ENCODE measurements around the gene PRDM4. TPM values are rescaled to one million over a fixed set of nuclear protein-coding genes. Genes with fewer than 3 reads are reported as not detected.

The PRDM4 gene
- polyA plus RNA-seq, 2 of the 4 experiments (the other 2 are of a cell fraction): 14.6 to 31.6 TPM

DNA sequence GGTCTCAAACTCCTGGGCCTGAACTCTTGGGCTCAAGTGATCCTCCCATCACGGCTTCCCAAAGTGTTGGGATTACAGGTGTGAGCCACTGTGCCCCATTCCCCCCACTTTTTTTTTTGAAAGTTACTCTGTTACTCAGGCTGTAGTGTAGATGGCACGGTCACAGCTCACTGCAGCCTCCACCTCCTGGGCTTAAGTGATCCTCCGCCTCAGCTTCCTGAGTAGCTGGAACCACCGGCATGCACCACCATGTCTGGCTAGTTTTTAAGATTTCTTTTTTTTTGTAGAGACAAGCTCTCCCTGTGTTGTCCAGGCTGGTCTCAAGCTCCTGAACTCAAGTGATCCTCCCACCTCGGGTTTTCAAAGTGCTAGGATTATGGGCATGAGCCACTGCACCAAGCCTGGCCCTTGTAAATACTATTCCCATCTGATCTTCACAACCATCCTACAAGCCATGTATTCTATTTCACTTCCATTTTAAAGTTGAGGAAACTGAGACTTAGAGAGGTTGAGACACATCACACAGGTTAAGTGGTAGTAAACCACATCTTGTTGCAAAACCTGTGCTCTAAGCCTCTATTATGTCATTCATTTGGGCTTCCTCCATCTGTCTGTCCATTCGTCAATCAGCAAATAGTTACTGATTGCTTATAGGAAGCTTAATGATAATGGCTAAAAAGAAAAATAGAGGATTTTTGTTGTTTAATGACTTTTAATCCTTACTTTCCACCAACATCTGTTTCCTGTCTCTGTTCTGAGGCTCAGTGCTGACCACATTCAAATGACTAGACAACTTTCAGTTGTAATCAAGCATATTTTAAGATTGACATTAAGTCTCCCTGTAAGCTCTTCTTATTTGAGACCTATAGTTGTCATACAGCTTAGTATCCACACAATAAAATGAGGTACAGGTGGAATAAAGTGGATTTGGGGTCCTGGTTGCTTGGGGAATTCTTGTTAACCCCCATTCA, 22.8 kb upstream of the PRDM4 start:
- no peak overlapping the region for H3K4me2 ChIP-seq
- POLR2A ChIA-PET: no interaction called here
- WGBS (ENCODE audit: missing lambda C conversion rate): 46% methylated on average over 6 of the region's 6 CpGs
- CTCF ChIA-PET: no interaction called here
- no peaks in the 10 kb centered on the region for H3K9me3 ChIP-seq
- TF ChIP-seq, protein P1, sequence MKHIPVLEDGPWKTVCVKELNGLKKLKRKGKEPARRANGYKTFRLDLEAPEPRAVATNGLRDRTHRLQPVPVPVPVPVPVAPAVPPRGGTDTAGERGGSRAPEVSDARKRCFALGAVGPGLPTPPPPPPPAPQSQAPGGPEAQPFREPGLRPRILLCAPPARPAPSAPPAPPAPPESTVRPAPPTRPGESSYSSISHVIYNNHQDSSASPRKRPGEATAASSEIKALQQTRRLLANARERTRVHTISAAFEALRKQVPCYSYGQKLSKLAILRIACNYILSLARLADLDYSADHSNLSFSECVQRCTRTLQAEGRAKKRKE (CRISPR knock-in tag; IDR thresholded peaks at IDR 0.05; ENCODE audit: low read depth): no peak
- TF ChIP-seq, protein P2, sequence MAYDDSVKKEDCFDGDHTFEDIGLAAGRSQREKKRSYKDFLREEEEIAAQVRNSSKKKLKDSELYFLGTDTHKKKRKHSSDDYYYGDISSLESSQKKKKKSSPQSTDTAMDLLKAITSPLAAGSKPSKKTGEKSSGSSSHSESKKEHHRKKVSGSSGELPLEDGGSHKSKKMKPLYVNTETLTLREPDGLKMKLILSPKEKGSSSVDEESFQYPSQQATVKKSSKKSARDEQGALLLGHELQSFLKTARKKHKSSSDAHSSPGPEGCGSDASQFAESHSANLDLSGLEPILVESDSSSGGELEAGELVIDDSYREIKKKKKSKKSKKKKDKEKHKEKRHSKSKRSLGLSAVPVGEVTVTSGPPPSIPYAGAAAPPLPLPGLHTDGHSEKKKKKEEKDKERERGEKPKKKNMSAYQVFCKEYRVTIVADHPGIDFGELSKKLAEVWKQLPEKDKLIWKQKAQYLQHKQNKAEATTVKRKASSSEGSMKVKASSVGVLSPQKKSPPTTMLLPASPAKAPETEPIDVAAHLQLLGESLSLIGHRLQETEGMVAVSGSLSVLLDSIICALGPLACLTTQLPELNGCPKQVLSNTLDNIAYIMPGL (CRISPR knock-in tag; IDR thresholded peaks at IDR 0.05; ENCODE audit: borderline replicate concordance): no peak
- TF ChIP-seq FOSB (CRISPR knock-in tag; IDR thresholded peaks at IDR 0.05): no peak
- no peak for TF ChIP-seq NFE2L2 (conservative IDR thresholded peaks at IDR 0.05; ENCODE audit: low read length)
- TF ChIP-seq, protein P3, sequence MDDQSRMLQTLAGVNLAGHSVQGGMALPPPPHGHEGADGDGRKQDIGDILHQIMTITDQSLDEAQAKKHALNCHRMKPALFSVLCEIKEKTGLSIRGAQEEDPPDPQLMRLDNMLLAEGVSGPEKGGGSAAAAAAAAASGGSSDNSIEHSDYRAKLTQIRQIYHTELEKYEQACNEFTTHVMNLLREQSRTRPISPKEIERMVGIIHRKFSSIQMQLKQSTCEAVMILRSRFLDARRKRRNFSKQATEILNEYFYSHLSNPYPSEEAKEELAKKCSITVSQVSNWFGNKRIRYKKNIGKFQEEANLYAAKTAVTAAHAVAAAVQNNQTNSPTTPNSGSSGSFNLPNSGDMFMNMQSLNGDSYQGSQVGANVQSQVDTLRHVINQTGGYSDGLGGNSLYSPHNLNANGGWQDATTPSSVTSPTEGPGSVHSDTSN (IDR thresholded peaks at IDR 0.05): no peak
- TF ChIP-seq, protein P4, sequence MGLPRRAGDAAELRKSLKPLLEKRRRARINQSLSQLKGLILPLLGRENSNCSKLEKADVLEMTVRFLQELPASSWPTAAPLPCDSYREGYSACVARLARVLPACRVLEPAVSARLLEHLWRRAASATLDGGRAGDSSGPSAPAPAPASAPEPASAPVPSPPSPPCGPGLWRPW (IDR thresholded peaks at IDR 0.05): no peak
- H3K27ac ChIP-seq: no peak overlapping the region
- no peak for ATAC-seq
- no peaks in the 10 kb centered on the region for H3K4me1 ChIP-seq
- no peak for DNase-seq (ENCODE audit: low read depth in 1 of 2, low spot score in 1 of 2)
- H3K4me3 ChIP-seq: no peak overlapping the region
- peak; percentile 43 for FAIRE-seq

DNA sequence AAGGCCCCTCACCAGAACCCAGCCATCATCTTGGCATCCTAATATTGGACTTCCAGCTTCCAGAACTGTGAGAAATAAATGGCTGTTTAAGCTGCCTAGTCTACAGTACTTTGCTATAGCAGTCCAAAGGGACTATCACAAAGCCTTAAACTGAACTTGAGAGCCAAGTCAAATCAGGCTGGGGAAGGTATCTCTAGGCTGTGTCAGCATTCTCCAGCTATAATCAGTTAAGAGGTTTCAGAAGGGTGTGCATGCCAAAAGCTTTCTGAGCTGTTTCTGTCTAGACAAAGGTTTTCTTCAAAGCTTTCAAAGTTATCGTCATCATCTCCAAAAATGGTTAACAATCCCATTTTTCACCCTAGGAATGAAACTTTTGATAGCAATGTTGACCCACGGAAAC, 21.1 kb upstream of the PRDM4 start:
- H3K27ac ChIP-seq: no peak overlapping the region
- H3K4me3 ChIP-seq: no peak overlapping the region
- H3K9me3 ChIP-seq: no peaks in the 10 kb centered on the region
- POLR2A ChIA-PET: no interaction called here
- FAIRE-seq (no peak), ATAC-seq (no peak), DNase-seq (ENCODE audit: low read depth in 1 of 2, low spot score in 1 of 2) (no peak)
- TF ChIP-seq FOSB (CRISPR knock-in tag; IDR thresholded peaks at IDR 0.05): no peak
- no peak for TF ChIP-seq ZC3H11A (IDR thresholded peaks at IDR 0.05)
- TF ChIP-seq POLR2AphosphoS2 (conservative IDR thresholded peaks at IDR 0.05; ENCODE audit: low read length): no peak
- no peak for TF ChIP-seq BHLHE40 (IDR thresholded peaks at IDR 0.05; ENCODE audit: low read depth, low read length)
- TF ChIP-seq, protein P5, sequence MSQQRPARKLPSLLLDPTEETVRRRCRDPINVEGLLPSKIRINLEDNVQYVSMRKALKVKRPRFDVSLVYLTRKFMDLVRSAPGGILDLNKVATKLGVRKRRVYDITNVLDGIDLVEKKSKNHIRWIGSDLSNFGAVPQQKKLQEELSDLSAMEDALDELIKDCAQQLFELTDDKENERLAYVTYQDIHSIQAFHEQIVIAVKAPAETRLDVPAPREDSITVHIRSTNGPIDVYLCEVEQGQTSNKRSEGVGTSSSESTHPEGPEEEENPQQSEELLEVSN (IDR thresholded peaks at IDR 0.05; ENCODE audit: borderline replicate concordance, low read depth): no peak
- TF ChIP-seq GATA3 (IDR thresholded peaks at IDR 0.05; ENCODE audit: borderline replicate concordance): no peak
- TF ChIP-seq NR3C1 (IDR thresholded peaks at IDR 0.05): no peak
- TF ChIP-seq RFX5 (IDR thresholded peaks at IDR 0.05): no peak
- TF ChIP-seq KDM1A (IDR thresholded peaks at IDR 0.05; ENCODE audit: low read depth): no peak
- TF ChIP-seq ESRRA (IDR thresholded peaks at IDR 0.05; ENCODE audit: borderline replicate concordance, low read length): no peak
- TF ChIP-seq CEBPB (IDR thresholded peaks at IDR 0.05): no peak
- TF ChIP-seq HDAC2 (IDR thresholded peaks at IDR 0.05): no peak
- TF ChIP-seq HOXB5 (CRISPR knock-in tag; IDR thresholded peaks at IDR 0.05): no peak
- no peak for TF ChIP-seq MAZ (IDR thresholded peaks at IDR 0.05; ENCODE audit: borderline replicate concordance, low read depth, low read length)
- no peak for TF ChIP-seq FOSL2 (IDR thresholded peaks at IDR 0.05)
- TF ChIP-seq FOSL2 (CRISPR knock-in tag; IDR thresholded peaks at IDR 0.05): no peak
- TF ChIP-seq, protein P6, sequence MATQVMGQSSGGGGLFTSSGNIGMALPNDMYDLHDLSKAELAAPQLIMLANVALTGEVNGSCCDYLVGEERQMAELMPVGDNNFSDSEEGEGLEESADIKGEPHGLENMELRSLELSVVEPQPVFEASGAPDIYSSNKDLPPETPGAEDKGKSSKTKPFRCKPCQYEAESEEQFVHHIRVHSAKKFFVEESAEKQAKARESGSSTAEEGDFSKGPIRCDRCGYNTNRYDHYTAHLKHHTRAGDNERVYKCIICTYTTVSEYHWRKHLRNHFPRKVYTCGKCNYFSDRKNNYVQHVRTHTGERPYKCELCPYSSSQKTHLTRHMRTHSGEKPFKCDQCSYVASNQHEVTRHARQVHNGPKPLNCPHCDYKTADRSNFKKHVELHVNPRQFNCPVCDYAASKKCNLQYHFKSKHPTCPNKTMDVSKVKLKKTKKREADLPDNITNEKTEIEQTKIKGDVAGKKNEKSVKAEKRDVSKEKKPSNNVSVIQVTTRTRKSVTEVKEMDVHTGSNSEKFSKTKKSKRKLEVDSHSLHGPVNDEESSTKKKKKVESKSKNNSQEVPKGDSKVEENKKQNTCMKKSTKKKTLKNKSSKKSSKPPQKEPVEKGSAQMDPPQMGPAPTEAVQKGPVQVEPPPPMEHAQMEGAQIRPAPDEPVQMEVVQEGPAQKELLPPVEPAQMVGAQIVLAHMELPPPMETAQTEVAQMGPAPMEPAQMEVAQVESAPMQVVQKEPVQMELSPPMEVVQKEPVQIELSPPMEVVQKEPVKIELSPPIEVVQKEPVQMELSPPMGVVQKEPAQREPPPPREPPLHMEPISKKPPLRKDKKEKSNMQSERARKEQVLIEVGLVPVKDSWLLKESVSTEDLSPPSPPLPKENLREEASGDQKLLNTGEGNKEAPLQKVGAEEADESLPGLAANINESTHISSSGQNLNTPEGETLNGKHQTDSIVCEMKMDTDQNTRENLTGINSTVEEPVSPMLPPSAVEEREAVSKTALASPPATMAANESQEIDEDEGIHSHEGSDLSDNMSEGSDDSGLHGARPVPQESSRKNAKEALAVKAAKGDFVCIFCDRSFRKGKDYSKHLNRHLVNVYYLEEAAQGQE (IDR thresholded peaks at IDR 0.05): no peak
- no peak for TF ChIP-seq JUNB (IDR thresholded peaks at IDR 0.05)
- TF ChIP-seq, protein P3 (IDR thresholded peaks at IDR 0.05): no peak
- TF ChIP-seq HOXA7 (CRISPR knock-in tag; IDR thresholded peaks at IDR 0.05): no peak
- no peaks in the 10 kb centered on the region for H3K4me1 ChIP-seq
- H3K4me2 ChIP-seq: no peak overlapping the region
- CTCF ChIA-PET: no interaction called here
- 7% methylated on average over 2 of the region's 2 CpGs for WGBS (ENCODE audit: missing lambda C conversion rate)

Measured in A549 (cell line).